HG03354 (cell line): ENCODE measurements around the gene AJAP1.
"Not testable (repeated sequence)": the region's sequence is repeated elsewhere in the genome, so short reads cannot be mapped to it uniquely, and the experiment has no call there.

Experiments used
- ATAC-seq: cut with Tn5 transposase; IDR thresholded peaks from one replicate; pipeline ENCODE4 v1.9.1; 2021; ENCODE audit warnings: mild to moderate bottlenecking; ENCODE audit not compliant: unreplicated experiment, poor library complexity, severe bottlenecking

The AJAP1 gene

GRCh38 chr1:4653796-4654725 lies at the start of gene AJAP1:
Gene AJAP1 (plus strand): TSS chr1:4654609. CDS start chr1:4655426, 817 bp downstream.
- ATAC-seq: no peak

- ATAC-seq: no peak
Observed at GRCh38 chr1:4605158-4605557, 49.3 kb upstream of the AJAP1 start.

GRCh38 chr1:4611563-4612341 lies 42.7 kb upstream of the AJAP1 start:
- ATAC-seq: no peak

- no peak for ATAC-seq
Observed at GRCh38 chr1:4612991-4613390, 41.4 kb upstream of the AJAP1 start.

- ATAC-seq: no peak
Observed at GRCh38 chr1:4613606-4614370, 40.6 kb upstream of the AJAP1 start.

DNA sequence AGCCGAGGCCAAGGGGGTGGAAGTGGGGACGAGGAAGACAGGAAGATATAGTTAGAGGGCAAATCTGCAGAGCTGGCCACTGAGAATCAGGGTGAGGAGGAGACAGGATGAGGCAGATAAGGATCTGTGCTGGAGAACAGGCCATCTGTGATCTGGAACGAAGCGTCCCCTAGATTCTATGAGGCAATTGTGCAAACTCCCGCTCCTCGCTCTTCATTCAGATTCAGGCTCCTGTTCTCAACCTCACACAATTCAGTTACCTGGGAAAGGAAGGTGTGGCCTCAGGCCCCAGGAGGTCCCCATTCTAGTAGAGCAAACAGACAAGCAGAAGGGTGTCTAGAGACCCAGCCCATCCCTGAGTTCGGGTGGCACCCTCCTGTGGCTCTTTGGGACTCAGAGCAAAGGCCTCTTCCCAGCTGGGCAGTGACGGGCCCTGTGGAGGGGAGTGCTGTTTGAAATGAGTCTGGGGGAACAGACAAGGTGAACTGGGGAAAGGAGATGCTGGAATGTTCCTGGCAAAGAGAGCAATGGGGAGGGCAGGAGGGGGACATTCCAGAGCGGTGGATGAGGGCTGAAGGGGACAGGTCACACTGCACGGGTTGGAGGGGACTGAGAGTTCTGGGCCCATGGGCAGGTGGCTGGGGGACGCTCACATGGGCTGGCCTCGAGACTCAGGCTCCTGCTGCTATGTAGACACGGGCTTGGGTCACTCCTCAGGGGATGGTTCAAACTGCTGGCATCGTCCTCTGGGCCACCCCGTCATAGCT lies 39.9 kb upstream of the AJAP1 start:
- no peak for ATAC-seq

DNA sequence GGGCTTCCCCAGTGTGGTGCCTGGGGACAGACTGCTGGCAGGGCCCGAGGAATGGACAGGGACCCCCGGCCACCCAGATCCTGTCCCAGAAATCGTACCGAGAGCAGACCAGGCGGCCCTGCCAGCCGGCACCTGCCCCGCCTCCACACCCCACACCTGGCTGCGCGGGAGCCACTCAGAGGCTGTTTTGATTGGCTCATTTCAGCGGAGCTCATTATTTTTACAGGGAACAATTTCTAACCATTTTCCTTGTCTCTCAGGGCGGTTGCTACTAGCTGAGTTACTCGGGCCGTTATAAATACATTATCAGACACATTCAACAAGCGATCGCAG lies 39.3 kb upstream of the AJAP1 start:
- no peak for ATAC-seq

DNA sequence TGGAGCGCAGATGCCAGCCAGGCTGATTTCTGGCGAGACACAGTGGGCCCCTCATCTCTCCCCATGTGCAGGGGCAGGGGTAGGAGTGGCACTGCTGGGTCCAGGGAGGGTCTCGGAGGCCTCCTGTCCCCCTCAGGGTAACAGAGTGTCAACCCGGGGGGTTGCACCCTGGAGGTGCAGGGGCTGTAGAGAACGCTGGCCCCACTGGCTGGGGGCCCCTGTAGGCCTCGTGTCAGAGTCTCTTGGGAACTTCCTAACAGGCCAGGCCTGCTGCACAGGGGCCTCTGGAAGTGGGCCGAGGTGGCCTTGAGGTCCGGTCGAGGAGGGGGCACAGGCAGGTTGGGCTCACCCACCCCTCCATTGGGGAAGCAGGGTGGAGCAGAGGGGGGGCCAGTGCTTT lies 38.9 kb upstream of the AJAP1 start:
- no peak for ATAC-seq

GRCh38 chr1:4616831-4617465 lies 37.5 kb upstream of the AJAP1 start:
- no peak for ATAC-seq

GRCh38 chr1:4617506-4617905 lies 36.9 kb upstream of the AJAP1 start:
- no peak for ATAC-seq

DNA sequence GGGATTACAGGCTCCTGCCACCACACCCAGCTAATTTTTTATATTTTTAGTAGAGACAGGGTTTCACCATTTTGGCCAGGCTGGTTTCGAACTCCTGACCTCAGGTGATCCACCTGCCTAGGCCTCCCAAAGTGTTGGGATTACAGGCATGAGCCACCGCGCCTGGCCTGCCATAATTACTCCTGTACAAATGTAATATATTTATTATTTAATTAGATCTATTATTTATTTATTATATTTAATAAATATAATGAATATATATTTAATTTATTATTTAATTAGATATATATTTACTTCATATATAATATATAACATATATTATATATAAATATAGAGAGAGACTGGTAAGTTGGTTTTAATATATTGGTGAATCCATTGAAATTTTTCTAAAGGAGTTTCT lies 35.6 kb upstream of the AJAP1 start:
- not testable (repeated sequence) for ATAC-seq

GRCh38 chr1:4621646-4622045 lies 32.8 kb upstream of the AJAP1 start:
- ATAC-seq: no peak

DNA sequence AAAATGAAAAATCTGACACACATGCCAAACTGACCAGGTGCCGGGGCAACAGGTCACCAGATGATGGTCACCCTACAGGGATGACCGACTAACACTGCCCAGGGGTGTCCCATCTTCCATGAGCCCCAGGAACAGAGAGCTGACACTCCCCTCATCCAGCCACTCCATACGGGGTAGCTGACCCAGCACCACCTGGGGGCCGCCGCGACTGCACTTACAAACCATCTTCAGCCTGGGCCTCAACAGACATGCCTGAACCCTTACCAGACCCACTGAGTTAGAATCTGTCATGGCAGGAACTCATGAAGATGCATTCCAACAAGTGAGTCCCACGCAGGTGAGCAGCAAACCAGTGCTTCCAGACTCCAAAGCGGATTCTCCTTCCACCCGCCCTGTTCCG lies 31.6 kb upstream of the AJAP1 start:
- ATAC-seq: no peak

GRCh38 chr1:4624141-4624715 lies 30.2 kb upstream of the AJAP1 start:
- ATAC-seq: no peak

- ATAC-seq: no peak
Observed at GRCh38 chr1:4624801-4625200, 29.6 kb upstream of the AJAP1 start.

GRCh38 chr1:4626061-4626460 lies 28.3 kb upstream of the AJAP1 start:
- ATAC-seq: no peak

- ATAC-seq: no peak
Observed at GRCh38 chr1:4626560-4627319, 27.7 kb upstream of the AJAP1 start.

- ATAC-seq: no peak
Observed at GRCh38 chr1:4627353-4627752, 27.1 kb upstream of the AJAP1 start.
